ENCODE measurements around the gene ADM5. TPM values are rescaled to one million over a fixed set of nuclear protein-coding genes. Genes with fewer than 3 reads are reported as not detected.

ADM5 gene
- total RNA-seq (ENCODE audit: low replicate concordance), result 0.33 and 0.63 TPM in 2 replicates

DNA sequence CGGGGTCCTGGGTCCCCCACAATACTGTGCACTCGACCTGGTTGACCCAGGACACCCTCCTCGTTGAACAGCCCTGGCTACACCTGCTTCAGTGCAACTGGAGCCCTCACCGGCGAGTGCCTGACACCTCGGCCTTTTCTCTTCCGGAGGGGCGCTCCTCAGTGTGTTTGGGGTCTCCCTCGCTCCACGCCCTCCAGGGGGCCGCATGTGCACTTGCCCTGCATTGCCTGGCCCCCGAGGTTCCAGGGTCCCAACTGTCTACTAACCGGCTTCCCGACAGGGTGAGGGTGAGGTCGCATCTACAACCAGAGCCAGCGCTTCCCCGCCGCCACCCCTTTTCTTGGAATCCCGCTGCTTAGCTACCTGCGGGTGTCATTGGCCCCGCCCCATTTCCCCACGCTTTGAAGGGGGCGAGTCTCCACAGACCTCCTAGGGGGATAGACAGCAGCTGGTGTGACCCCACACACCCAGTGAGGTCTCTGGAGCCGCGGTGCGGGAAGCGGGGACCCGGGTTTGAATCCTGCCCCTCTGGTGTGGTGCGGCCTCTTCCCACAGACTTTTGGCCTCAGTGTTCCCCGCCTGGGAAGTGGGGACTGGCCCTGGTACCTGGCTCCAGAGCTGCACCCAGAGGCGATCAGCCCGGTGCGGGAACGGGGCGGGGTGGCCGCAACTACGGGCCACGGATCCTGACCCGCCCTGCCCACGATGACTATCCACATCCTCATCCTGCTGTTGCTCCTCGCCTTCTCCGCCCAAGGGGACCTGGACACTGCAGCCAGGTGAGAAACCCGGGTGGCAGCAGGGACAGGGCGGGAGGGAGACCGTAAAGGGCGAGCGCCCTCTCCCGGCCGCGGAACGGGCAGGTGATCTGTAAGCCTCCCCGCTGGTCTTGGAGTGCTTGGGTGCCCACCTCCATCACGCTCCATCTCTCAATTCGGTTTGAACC, at the start of gene ADM5:
Gene ADM5, plus strand, starts transcription at position 462 of the 946 bp plus-strand sequence. Its CDS starts 244 bp downstream, at position 706.
- TF ChIP-seq CTCF (IDR thresholded peaks at IDR 0.05; ENCODE audit: insufficient read depth, low read length), result peak; percentile 53
- H3K4me3 ChIP-seq (ENCODE audit: low read depth, low read length), result peak within 1 kb of the TSS; percentile 74
- no peak for DNase-seq (ENCODE audit: low read depth)

GRCh38 chr19:49640113-49640898, 49.1 kb upstream of the ADM5 start, which contains the start of gene RRAS:
TSS of gene RRAS (minus strand) at chr19:49640143. CDS start at chr19:49640098, 45 bp downstream.
- no peak for TF ChIP-seq CTCF (IDR thresholded peaks at IDR 0.05; ENCODE audit: insufficient read depth, low read length)
- H3K4me3 ChIP-seq (ENCODE audit: low read depth, low read length), result peak within 1 kb of the TSS; percentile 83
- DNase-seq (ENCODE audit: low read depth), result peak; percentile 100

DNA sequence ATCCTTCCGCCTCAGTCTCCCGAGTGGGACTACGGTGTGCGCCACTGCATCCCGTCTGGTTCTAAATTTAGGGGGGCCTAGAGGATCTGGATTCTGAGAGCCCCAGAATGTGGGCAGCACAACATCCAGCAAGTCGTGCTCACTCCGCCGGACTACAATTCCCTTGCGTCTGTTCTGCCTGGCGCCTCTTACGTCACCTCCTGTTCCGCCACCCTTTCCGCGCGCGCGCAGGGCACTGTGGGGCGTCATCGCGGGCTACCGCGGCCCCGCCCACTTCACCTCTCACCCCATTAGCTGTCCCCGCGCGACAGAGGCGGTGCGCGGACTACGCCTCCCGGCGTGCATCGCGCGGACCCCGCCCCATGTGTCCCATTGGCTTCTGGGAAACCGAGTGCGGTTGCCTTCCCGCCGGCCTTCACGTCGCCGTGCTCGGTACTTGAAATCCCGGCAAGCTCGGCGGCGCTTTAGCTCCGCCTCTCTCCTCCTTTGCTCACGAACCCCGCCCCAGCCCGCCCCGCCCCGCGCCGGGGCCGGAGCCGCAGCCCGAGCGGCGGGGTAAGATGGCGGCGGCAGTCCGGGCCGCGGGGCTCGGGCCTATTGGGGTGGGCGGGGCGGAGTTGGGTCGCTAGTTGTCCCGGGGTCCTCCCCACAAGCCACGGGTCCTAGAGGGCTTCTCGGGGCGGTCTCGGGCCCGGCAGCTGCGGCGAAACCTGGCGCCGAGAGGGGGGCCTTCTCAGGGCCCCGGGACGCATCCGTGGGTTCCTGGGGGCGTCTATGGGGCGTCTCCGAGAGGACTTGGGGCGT, 47.5 kb upstream of the ADM5 start, which contains the start of gene SCAF1:
Gene SCAF1, plus strand, starts transcription at position 522 of the 804 bp plus-strand sequence. CDS start 2,818 bp downstream, outside the sequence.
- no peak for TF ChIP-seq CTCF (IDR thresholded peaks at IDR 0.05; ENCODE audit: insufficient read depth, low read length)
- DNase-seq (ENCODE audit: low read depth), result peak; percentile 99
- peak within 1 kb of the TSS; percentile 98 for H3K4me3 ChIP-seq (ENCODE audit: low read depth, low read length)

DNA sequence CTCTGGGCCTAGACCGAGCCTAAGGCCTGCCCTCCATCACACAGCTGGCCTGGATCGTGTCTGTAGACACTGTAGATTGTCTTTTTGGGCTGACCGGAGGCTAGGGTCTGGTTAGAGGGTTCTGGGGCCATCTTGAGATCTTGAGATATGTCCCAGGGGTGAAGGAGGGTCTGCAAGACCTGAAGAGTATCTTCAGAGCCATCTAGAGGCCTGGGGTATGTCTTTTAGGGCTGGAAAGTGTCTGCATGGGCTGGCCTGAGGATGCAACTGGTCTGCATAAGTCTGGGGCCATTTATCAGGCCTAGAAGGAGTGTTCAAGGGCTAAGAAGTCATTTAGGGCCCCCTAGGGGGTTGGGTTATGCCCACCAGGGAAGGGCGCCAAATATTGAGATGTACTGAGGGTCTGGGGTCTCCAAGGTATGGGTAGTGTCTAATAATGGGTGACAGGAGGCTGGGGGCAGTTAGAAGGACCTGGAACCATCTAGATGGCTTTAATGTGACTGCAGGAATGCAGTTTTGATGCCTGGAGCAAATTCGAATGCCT, 46.8 kb upstream of the ADM5 start:
- peak overlapping the region; percentile 98 for H3K4me3 ChIP-seq (ENCODE audit: low read depth, low read length)
- DNase-seq (ENCODE audit: low read depth), result no peak
- no peak for TF ChIP-seq CTCF (IDR thresholded peaks at IDR 0.05; ENCODE audit: insufficient read depth, low read length)

- DNase-seq (ENCODE audit: low read depth), result no peak
- H3K4me3 ChIP-seq (ENCODE audit: low read depth, low read length), result peak overlapping the region; percentile 98
- no peak for TF ChIP-seq CTCF (IDR thresholded peaks at IDR 0.05; ENCODE audit: insufficient read depth, low read length)
Measured at GRCh38 chr19:49643466-49643865, 45.9 kb upstream of the ADM5 start.

Measured in fibroblast of the aortic adventitia (primary cell).